A172 (cell line): ENCODE data around the gene HNRNPL. TPM values are rescaled to one million over a fixed set of nuclear protein-coding genes. Genes with fewer than 3 reads are reported as not detected.
A peak's percentile ranks its signal among the peaks of the same experiment; 100 is the strongest.
"Not testable (repeated sequence)": the region's sequence is repeated elsewhere in the genome, so short reads cannot be mapped to it uniquely, and the experiment has no call there.

Source experiments
- DNase-seq: peaks from one replicate; pipeline ENCODE4 v3.0.0-alpha.2; 2015; ENCODE audit warnings: low spot score
- total RNA-seq: library from RNA; depleted of rRNA; stranded (reverse); fragments of >200 nt; shearing (Covaris generic); gene quantifications from 2 replicates; pipeline ENCODE4 v1.2.3, GENCODE V29; 2014; rRNA removed

The HNRNPL gene
- 296 and 354 TPM in 2 replicates for total RNA-seq

GRCh38 chr19:38849860-38850435 lies at the start of gene HNRNPL:
Gene HNRNPL (minus strand): TSS chr19:38849986. CDS start chr19:38849966, 20 bp downstream.
- DNase-seq: peak; percentile 100

GRCh38 chr19:38898788-38899446 lies 49.1 kb upstream of the HNRNPL start:
- DNase-seq: peak; percentile 11

GRCh38 chr19:38894968-38895367 lies 45.2 kb upstream of the HNRNPL start:
- DNase-seq: no peak

DNA sequence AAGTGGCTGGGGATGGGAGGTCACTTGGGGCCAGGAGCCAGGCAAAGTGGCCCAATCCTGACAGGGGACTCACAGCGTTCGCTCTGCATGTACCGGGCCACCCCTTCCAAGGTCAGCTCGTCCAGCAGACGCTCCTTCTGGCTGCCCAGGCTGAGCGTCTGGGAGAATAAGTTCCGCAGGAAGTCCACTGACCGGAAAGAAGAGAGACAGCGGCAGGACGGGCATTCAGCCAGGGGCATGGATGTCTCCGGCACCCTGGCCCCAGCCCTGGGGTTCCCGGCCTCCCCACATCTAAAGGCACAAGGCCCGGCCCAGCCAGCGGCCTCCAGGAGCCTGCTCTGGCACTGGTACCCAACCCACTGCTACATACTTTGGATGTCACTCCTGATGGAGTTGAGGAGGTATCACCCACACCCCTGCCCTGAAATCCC lies 43.6 kb upstream of the HNRNPL start:
- no peak for DNase-seq

DNA sequence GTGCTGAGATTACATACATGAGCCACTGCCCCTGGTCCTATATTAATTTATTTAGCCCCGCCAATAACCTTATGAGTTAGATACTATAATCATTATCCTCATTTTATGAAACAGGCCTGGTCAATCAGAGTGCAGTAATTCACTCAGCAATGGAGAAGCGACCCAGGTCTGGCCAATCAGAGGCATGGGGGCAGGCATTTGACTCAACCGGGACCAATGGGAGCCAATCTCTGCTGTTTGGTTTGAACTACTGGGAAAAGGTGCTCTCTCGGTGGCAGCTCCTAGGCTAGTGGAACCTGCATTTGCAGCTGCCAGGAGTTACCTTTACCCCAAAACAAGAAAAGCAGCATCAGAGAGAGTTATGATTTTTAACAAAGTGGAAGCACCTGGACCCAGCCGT lies 43.1 kb upstream of the HNRNPL start:
- DNase-seq: no peak

DNA sequence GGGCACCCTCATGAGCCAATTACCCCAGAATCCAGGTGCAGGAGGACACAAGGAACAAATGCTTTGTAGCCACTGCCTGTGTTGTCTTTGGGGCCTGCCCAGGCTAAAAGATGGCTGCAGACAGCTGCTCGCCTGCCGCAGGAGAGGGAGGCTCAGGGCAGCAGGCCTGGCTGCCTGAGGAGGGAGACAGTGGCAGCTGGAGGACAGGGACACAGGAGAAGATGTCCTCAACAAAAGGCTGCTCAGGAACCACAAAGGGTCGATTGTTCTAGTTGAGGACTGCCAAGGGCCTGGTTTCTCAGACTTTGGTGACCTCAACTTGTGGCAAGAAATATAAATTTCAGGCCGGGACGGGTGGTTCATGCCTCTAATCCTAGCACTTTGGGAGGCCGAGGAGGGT lies 42.0 kb upstream of the HNRNPL start:
- DNase-seq: no peak

- no peak for DNase-seq
Measured at GRCh38 chr19:38890686-38891085, 40.9 kb upstream of the HNRNPL start.

GRCh38 chr19:38889803-38890202 lies 40.0 kb upstream of the HNRNPL start:
- no peak for DNase-seq

GRCh38 chr19:38888876-38889275 lies 39.1 kb upstream of the HNRNPL start:
- no peak for DNase-seq

DNA sequence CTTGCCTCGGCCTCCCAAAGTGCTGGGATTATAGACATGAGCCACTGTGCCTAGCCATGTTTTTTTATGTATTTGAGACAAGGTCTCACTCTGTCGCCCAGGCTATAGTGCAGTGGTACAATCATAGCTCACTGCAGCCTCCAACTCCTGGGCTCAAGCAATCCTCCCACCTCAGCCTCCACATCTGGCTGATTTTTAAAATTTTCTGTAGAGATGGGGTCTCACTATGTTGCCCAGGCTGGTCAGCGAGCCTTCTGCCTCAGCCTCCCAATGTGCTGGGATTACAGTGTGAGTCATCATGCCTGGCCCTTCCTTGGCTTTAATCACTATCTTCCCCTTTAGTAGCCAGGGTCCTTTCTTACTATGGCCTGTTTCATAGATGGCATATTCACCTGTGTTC lies 34.9 kb upstream of the HNRNPL start:
- DNase-seq: not testable (repeated sequence)

DNA sequence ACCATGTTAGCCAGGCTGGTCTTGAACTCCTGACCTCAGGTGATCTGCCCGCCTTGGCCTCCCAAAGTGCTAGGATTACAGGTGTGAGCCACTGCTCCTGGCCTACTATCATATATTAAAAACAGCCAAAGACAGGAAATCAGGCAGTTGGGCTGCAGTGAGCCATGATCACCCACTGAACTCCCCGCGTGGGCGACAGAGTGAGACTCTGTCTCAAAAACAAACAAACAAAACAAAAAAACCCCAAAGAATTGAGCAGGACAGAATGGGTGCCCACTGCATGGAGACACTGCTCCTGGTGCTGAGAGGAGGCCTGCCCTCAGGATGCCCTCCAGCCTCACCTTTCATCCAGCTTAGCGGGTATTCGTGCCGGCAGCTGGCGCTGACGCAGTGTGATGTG lies 33.5 kb upstream of the HNRNPL start:
- DNase-seq: no peak

GRCh38 chr19:38880882-38881609 lies 31.3 kb upstream of the HNRNPL start:
- DNase-seq: no peak

GRCh38 chr19:38880076-38880881 lies 30.5 kb upstream of the HNRNPL start:
- DNase-seq: no peak

GRCh38 chr19:38879400-38879751 lies 29.6 kb upstream of the HNRNPL start:
- DNase-seq: no peak

DNA sequence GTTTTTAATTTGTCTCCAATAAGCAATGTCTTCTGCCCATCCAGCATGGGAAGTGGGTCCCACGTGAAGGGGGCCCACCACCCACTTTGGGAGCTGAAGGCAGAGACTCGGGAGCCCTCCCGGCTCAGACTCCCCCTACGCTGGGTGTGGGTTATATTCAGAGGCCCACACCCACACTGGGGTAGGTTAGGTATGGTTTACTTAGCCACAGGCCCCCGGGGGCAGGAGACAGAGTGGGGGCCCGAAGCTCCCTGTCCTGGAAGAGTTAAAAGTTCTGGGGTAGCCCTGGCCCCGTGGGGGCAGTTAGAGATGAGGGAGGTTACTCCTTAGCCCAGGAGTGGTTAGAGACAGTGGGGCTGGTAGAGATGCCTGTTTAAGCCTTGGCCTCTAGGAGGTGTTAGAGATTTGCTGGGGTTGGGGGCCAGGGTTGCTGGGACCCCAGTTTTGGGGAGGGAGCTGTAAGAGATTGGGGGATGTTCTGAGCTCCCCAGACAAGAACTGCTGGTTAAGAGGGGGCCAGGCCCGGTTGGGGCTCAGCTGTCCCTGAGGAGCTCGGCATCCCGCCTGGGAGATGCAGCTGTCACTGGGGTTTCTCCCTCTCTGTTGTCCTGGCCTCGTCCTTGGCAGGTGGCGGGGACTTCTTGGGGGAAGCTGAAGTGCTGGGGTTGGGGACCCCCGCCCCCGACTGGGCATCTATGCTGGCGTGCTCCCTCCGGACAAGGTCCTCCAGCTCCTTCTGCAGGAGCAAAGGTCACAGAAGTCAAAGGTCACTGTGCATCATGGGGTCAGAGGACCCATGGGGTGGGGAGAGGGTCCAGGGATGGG lies 29.0 kb upstream of the HNRNPL start:
- DNase-seq: no peak

- DNase-seq: no peak
Measured at GRCh38 chr19:38877781-38878574, 28.2 kb upstream of the HNRNPL start, which contains the start of gene RINL. Gene RINL (minus strand): TSS chr19:38878275. CDS start chr19:38876742, 1,533 bp downstream.

GRCh38 chr19:38875656-38876395 lies 26.0 kb upstream of the HNRNPL start:
- no peak for DNase-seq

DNA sequence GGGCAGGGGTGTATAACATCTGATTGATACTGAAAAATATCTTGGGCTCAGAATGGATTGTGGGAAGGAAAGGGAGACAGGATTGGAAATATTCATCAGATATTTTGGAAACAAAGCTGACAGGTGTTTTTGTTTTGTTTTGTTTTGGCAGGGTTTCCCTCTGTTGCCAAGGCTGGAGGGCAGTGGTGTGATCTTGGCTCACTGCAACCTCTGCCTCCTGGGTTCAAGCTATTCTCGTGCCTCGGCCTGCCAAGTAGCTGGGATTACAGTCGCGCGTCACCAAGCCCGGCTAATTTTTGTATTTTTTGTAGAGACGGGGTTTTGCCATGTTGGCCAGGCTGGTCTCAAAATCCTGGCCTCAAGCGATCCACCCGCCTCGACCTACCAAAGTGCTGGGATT lies 23.6 kb upstream of the HNRNPL start:
- DNase-seq: not testable (repeated sequence)

DNA sequence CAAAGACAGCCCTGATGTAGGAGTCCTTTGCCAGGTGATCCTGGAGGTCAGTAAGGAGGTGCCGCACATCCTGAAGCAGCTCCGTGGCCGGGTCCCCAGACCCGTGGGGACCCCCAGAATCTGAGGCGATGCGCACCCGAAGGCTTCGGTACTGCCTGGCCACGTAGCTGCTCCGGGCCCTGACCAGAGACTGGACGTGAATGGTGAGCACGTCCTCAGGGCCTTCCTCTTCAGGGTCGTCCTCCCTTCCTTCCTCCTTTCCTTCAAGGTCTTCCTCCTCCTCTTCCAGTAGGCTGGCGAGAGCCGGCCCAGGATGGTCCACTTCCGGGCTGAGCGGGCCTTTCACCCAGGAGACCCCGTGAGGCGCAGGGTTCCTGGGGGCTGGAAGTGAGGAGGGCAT lies 20.8 kb upstream of the HNRNPL start:
- no peak for DNase-seq
